ENCODE results near the gene CD96.
A peak's percentile ranks its signal among the peaks of the same experiment; 100 is the strongest.

Gene CD96

GRCh38 chr3:111635403-111635802 is 93.4 kb downstream of the CD96 start:
- no peak for TF ChIP-seq CTCF (IDR thresholded peaks at IDR 0.05; ENCODE audit: poor library complexity, severe bottlenecking)
- H3K4me1 ChIP-seq (ENCODE audit: insufficient read depth, poor library complexity, severe bottlenecking): no peaks in the 10 kb centered on the region
- H3K36me3 ChIP-seq (ENCODE audit: low read depth): no peaks in the 10 kb centered on the region
- no peak for ATAC-seq (ENCODE audit: low read depth)
- H3K27me3 ChIP-seq (ENCODE audit: insufficient read depth, poor library complexity, severe bottlenecking): no peaks in the 10 kb centered on the region
- no peak for DNase-seq (ENCODE audit: low spot score)
- no peak overlapping the region for H3K27ac ChIP-seq (ENCODE audit: poor library complexity, severe bottlenecking)
- H3K4me3 ChIP-seq (ENCODE audit: severe bottlenecking): no peak overlapping the region
- no peaks in the 10 kb centered on the region for H3K9me3 ChIP-seq (ENCODE audit: severe bottlenecking)

DNA sequence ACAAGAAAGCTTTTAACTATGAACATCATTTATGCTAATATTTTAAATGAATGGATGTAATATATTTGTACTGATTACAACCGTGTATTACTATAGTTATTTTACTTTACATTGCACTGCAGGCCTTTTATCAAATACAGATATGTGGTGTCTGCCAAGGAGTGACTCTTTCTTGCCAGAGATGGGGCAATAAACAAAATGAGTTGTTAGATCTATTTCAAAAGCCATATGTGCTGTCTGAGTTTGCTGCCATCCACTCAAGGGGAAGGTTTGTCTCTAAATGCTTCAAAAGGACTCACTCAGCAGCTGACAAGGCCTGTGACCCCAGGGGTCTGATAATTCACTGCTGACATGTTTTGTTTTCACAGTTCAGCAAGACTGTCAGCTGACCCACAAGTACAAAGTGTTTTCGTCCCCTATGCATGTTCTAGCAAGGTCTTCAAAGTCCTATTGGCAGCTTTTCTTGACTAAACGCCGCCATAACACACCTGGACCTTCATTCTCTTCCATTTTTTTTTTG is 94.4 kb downstream of the CD96 start:
- ATAC-seq (ENCODE audit: low read depth) (no peak), DNase-seq (ENCODE audit: low spot score) (no peak)
- no peaks in the 10 kb centered on the region for H3K4me1 ChIP-seq (ENCODE audit: insufficient read depth, poor library complexity, severe bottlenecking)
- no peaks in the 10 kb centered on the region for H3K9me3 ChIP-seq (ENCODE audit: severe bottlenecking)
- H3K27me3 ChIP-seq (ENCODE audit: insufficient read depth, poor library complexity, severe bottlenecking): no peaks in the 10 kb centered on the region
- no peak for TF ChIP-seq CTCF (IDR thresholded peaks at IDR 0.05; ENCODE audit: poor library complexity, severe bottlenecking)
- H3K4me3 ChIP-seq (ENCODE audit: severe bottlenecking): no peak overlapping the region
- no peaks in the 10 kb centered on the region for H3K36me3 ChIP-seq (ENCODE audit: low read depth)
- no peak overlapping the region for H3K27ac ChIP-seq (ENCODE audit: poor library complexity, severe bottlenecking)

- ATAC-seq (ENCODE audit: low read depth) (no peak), DNase-seq (ENCODE audit: low spot score) (no peak)
- no peak overlapping the region for H3K27ac ChIP-seq (ENCODE audit: poor library complexity, severe bottlenecking)
- H3K36me3 ChIP-seq (ENCODE audit: low read depth): no peaks in the 10 kb centered on the region
- no peak for TF ChIP-seq CTCF (IDR thresholded peaks at IDR 0.05; ENCODE audit: poor library complexity, severe bottlenecking)
- no peaks in the 10 kb centered on the region for H3K9me3 ChIP-seq (ENCODE audit: severe bottlenecking)
- H3K27me3 ChIP-seq (ENCODE audit: insufficient read depth, poor library complexity, severe bottlenecking): no peaks in the 10 kb centered on the region
- H3K4me1 ChIP-seq (ENCODE audit: insufficient read depth, poor library complexity, severe bottlenecking): no peaks in the 10 kb centered on the region
- no peak overlapping the region for H3K4me3 ChIP-seq (ENCODE audit: severe bottlenecking)
Observed at GRCh38 chr3:111639316-111639715, 97.3 kb downstream of the CD96 start.

DNA sequence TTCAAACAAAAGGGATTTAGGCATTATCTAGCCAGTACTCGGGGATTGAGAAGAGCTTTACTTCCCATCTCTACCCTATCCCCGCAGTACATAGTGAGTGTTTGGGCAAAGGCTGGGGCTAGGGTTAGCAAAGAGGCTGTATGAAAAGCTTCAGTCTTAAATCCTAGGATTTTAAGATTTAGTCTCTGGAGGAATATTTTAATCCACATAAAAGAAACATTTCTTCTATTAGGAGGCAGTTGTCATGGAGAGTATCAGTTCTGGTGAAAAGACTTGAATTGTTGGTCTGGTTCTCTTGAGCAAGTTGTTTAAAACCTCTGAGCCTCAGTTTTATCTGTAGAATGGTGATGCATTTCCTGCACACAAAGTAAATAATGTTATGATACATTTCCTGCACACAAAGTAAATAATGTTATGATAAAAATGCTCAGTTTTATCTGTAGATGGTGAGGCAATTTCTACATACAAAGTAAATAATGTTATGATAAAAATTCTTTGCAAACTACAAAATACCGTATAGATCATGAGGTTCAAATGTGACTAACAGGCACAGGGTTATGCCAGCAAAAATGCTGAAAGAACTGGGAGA is 107.1 kb downstream of the CD96 start:
- peak overlapping the region; percentile 11 for H3K27ac ChIP-seq (ENCODE audit: poor library complexity, severe bottlenecking)
- H3K27me3 ChIP-seq (ENCODE audit: insufficient read depth, poor library complexity, severe bottlenecking): no peaks in the 10 kb centered on the region
- no peaks in the 10 kb centered on the region for H3K9me3 ChIP-seq (ENCODE audit: severe bottlenecking)
- peaks cover 12% of the 10 kb centered on the region for H3K4me1 ChIP-seq (ENCODE audit: insufficient read depth, poor library complexity, severe bottlenecking)
- H3K4me3 ChIP-seq (ENCODE audit: severe bottlenecking): no peak overlapping the region
- TF ChIP-seq CTCF (IDR thresholded peaks at IDR 0.05; ENCODE audit: poor library complexity, severe bottlenecking): no peak
- peak; percentile 33; the same call in 2 of the 3 replicates for ATAC-seq (ENCODE audit: low read depth)
- H3K36me3 ChIP-seq (ENCODE audit: low read depth): no peaks in the 10 kb centered on the region
- no peak for DNase-seq (ENCODE audit: low spot score)
